IPS-20b (cell line): ENCODE measurements around the gene UBAC1.
"Not testable (repeated sequence)": the region's sequence is repeated elsewhere in the genome, so short reads cannot be mapped to it uniquely, and the experiment has no call there.

ENCODE experiments used
- H3K27ac ChIP-seq: one replicate; pipeline ENCODE4 v1.5.1; 2013; ENCODE audit warnings: low read length
- H3K27me3 ChIP-seq: 2 replicates; pipeline ENCODE4 v1.6.1; 2013; ENCODE audit warnings: mild to moderate bottlenecking, low read length, inconsistent platforms; ENCODE audit not compliant: insufficient read depth
- H3K36me3 ChIP-seq: 2 replicates; pipeline ENCODE4 v1.6.1; 2013; ENCODE audit warnings: low read depth, mild to moderate bottlenecking, inconsistent platforms, low read length, moderate library complexity; ENCODE audit not compliant: insufficient read depth
- H3K4me1 ChIP-seq: 2 replicates; pipeline ENCODE4 v1.6.1; 2013; ENCODE audit warnings: mild to moderate bottlenecking, control low read depth, inconsistent platforms, low read length, moderate library complexity; ENCODE audit not compliant: insufficient read depth
- H3K4me3 ChIP-seq: 2 replicates; pipeline ENCODE4 v1.5.1; 2013; ENCODE audit warnings: mild to moderate bottlenecking, low read length, inconsistent platforms
- H3K9ac ChIP-seq: 2 replicates; pipeline ENCODE4 v1.6.1; 2013; ENCODE audit warnings: low read depth, mild to moderate bottlenecking, inconsistent platforms, low read length, moderate library complexity
- H3K9me3 ChIP-seq: 2 replicates; pipeline ENCODE4 v1.6.1; 2013; ENCODE audit warnings: mild to moderate bottlenecking, low read depth, low read length, inconsistent platforms; ENCODE audit not compliant: insufficient read depth

The UBAC1 gene

DNA sequence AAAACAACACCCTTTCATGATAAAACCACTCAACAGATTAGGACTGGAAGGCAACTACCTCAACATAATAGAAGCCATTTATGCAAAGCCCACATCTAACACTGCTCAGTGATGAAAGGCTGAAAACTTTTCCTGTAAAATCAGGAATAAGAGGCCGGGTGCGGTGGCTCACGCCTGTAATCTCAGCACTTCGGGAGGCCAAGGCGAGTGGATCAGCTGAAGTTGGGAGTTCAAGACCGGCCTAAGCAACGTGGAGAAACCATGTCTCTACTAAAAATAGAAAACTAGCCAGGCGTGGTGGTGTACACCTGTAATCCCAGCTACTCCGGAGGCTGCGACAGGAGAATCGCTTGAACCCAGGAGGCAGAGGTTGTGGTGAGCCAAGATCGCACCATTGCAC is 44.9 kb downstream of the UBAC1 start:
- not testable (repeated sequence) for H3K4me3 ChIP-seq

DNA sequence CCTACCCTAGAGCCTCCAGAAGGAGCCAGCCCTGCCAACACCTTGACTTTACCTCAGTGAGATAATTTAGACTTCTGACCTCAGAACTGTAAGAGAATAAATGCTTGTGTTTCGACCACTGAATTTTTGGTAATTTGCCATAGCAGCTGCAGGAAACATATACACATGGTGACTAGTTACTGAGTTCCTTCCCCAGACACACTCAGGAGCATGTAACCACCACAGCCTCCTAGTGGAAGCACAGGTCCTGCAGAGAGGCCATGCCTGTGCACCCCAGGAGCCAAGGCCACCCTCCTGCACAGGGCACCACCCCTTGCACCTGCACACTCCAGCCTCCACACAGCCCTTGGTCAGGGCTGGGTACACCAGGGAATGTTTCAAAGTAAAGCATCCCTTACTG is 46.3 kb downstream of the UBAC1 start:
- no peak overlapping the region for H3K4me3 ChIP-seq
- H3K36me3 ChIP-seq: peaks cover 66% of the 10 kb centered on the region
- no peaks in the 10 kb centered on the region for H3K27me3 ChIP-seq
- no peaks in the 10 kb centered on the region for H3K4me1 ChIP-seq
- no peak overlapping the region for H3K27ac ChIP-seq
- no peak overlapping the region for H3K9ac ChIP-seq
- peaks cover 68% of the 10 kb centered on the region for H3K9me3 ChIP-seq

More for the DNA sequence above, 44.9 kb downstream of the UBAC1 start:
- H3K9ac ChIP-seq, H3K27me3 ChIP-seq, H3K27ac ChIP-seq, H3K4me1 ChIP-seq: not testable (repeated sequence)
- Histone ChIP-seq H3K36me3 (peaks cover 57% of the 10 kb centered on the region), H3K9me3 (peaks cover 72% of the 10 kb centered on the region)

DNA sequence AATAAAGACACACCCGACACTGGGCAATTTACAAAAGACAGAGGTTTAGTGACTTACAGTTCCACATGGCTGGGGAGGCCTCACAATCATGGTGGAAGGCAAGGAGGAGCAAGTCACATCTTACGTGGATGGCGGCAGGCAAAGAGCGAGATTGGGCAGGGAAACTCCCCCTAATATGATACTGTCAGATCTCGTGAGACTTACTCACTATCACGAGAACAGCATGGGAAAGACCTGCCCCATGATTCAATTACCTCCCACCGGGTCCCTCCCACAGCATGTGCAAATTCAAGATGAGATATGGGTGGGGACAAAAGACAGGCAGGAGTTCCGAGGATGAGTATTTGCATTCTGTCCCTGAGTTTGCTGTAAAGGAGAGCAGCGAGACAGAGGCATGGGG is 49.9 kb downstream of the UBAC1 start:
- peaks cover 12% of the 10 kb centered on the region; the same call in 1 of the 2 replicates for H3K27me3 ChIP-seq
- peaks cover 55% of the 10 kb centered on the region for H3K36me3 ChIP-seq
- not testable (repeated sequence) for H3K27ac ChIP-seq, H3K9ac ChIP-seq, H3K4me3 ChIP-seq, H3K4me1 ChIP-seq
- peaks cover 32% of the 10 kb centered on the region for H3K9me3 ChIP-seq

DNA sequence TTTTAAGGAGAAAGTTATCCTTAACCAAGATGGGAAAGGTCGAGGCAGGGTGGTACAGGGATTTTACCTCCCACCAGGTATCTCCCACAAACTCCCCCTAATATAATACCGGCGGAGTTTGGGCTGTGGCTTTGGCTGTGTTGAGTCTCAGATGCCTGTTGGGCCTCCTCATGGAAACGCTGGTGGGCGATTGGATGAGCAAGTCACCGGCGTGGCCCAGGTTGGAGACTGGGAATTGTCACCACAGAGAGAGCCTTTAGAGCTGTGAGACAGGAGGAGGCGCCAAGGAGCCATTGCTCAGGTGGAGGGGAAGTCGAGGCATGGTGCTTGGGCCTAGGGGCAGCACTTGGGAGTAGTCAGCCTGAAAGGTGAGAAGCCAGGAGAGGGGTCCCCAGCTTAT is 50.4 kb downstream of the UBAC1 start:
- H3K27me3 ChIP-seq: peaks cover 12% of the 10 kb centered on the region; the same call in 1 of the 2 replicates
- 0 out of 2 replicates have a peak, but pooled peaks cover 1% of the 10 kb centered on the region for H3K4me1 ChIP-seq
- H3K9ac ChIP-seq: no peak overlapping the region
- peaks cover 50% of the 10 kb centered on the region for H3K36me3 ChIP-seq
- H3K27ac ChIP-seq: no peak overlapping the region
- peaks cover 27% of the 10 kb centered on the region for H3K9me3 ChIP-seq
- no peak overlapping the region for H3K4me3 ChIP-seq

DNA sequence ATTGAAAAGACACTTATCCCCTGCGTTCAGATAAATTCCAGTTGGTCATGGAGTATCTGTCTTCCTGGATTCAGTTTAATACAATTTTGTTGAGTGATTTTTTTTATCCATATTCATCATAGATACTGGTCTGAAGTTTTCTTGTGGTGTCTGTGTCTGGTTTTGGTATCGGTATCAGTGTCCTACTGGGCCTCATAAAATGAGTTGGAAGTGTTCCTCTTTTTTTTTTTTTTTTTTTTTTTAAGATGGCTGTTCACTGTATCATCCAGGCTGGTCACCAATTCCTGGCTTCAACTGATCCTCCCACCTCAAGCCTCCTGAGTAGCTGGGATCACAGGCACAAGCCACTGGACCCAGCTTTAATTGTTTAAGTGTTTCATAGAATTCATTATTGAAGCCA is 51.0 kb downstream of the UBAC1 start:
- H3K36me3 ChIP-seq: peaks cover 45% of the 10 kb centered on the region
- H3K4me3 ChIP-seq: no peak overlapping the region
- no peak overlapping the region for H3K9ac ChIP-seq
- H3K4me1 ChIP-seq: 0 out of 2 replicates have a peak, but pooled peaks cover 2% of the 10 kb centered on the region
- H3K27ac ChIP-seq: no peak overlapping the region
- H3K9me3 ChIP-seq: peaks cover 22% of the 10 kb centered on the region
- H3K27me3 ChIP-seq: peaks cover 12% of the 10 kb centered on the region; the same call in 1 of the 2 replicates

DNA sequence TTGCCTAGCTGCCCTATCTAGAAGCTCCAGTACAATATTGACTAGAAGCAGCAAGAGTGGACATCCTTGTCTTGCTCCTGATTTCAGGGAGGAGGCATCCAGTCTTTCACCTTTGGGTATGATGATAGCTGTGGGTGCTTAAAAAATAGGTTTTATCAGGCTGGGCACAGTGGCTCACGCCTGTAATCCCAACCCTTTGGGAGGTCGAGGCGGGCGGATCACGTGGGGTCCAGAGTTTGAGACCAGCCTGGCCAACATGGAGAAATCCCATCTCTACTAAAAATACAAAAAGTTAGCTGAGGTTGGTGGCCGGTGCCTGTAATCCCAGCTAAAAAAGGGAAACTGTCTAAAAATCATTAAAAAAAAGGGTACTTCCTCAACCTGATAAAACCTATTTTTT is 51.8 kb downstream of the UBAC1 start:
- Histone ChIP-seq H3K27ac (no peak overlapping the region), H3K9ac (no peak overlapping the region), H3K4me3 (no peak overlapping the region), H3K27me3 (peaks cover 12% of the 10 kb centered on the region; the same call in 1 of the 2 replicates), H3K4me1 (0 out of 2 replicates have a peak, but pooled peaks cover 2% of the 10 kb centered on the region), H3K9me3 (peaks cover 13% of the 10 kb centered on the region), H3K36me3 (peaks cover 42% of the 10 kb centered on the region)

DNA sequence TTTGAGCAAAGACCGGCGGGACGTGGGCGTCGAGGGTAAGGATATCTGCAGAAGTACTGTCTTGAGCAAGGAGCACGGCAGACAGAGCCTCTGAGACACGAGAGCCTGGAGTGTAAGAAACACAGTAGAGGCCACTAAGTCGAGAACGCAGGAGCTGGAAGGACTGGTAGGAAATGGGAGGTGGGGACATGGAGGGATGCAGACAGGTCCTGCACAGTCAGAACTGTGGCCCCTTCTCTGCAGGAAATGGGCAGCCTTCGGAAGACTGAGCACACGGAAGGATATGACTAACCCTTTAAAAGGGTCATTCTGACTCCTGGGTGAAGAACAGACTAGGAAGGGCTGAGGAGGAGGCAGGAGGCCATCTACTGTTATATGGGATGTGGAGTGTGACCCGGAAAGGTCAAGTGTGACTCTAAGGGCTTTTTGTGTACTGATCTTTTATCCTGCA is 52.4 kb downstream of the UBAC1 start:
- H3K4me1 ChIP-seq: peaks cover 5% of the 10 kb centered on the region; the same call in 1 of the 2 replicates
- H3K27ac ChIP-seq: no peak overlapping the region
- peaks cover 37% of the 10 kb centered on the region for H3K36me3 ChIP-seq
- H3K9me3 ChIP-seq: peaks cover 8% of the 10 kb centered on the region
- H3K9ac ChIP-seq: no peak overlapping the region
- peaks cover 12% of the 10 kb centered on the region; the same call in 1 of the 2 replicates for H3K27me3 ChIP-seq
- no peak overlapping the region; the same call in 1 of the 2 replicates for H3K4me3 ChIP-seq

DNA sequence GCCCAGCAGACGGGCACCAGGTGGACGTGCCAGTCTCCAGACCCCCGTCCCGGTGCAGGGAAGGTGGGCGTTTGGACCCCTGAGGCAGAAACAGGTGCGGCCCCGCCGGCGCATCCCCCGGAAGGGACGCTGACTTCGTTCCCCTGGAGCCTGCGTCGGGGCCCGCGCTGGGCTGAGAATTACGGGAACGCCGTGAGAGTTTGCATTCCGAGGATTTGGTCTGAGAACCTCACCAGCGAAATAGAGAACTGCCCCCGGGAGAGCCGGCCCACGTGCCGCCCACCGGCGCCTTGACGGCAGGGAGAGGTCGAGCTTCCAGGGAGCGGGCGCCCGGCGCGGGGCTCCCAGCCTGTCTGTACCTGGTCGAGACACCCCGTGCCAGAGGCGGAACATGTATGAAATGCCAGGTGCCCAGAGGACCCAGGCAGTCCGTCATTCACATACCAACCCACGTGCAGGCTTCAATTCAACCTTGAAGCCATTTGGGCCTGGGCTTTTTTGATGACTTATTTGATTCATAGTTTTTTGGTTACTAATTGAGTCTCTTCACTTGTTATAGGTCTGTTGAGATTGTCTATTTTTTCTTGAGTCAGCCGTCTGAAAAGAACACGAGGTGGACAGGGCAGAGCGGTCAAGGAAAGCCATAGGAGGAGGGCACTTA is 53.0 kb downstream of the UBAC1 start:
- Histone ChIP-seq H3K36me3 (peaks cover 31% of the 10 kb centered on the region), H3K4me3 (peak overlapping the region; percentile 74), H3K27ac (no peak overlapping the region), H3K9ac (peak overlapping the region; percentile 45; the same call in 1 of the 2 replicates), H3K4me1 (peaks cover 10% of the 10 kb centered on the region; the same call in 1 of the 2 replicates), H3K27me3 (peaks cover 12% of the 10 kb centered on the region; the same call in 1 of the 2 replicates), H3K9me3 (peaks cover 2% of the 10 kb centered on the region)

DNA sequence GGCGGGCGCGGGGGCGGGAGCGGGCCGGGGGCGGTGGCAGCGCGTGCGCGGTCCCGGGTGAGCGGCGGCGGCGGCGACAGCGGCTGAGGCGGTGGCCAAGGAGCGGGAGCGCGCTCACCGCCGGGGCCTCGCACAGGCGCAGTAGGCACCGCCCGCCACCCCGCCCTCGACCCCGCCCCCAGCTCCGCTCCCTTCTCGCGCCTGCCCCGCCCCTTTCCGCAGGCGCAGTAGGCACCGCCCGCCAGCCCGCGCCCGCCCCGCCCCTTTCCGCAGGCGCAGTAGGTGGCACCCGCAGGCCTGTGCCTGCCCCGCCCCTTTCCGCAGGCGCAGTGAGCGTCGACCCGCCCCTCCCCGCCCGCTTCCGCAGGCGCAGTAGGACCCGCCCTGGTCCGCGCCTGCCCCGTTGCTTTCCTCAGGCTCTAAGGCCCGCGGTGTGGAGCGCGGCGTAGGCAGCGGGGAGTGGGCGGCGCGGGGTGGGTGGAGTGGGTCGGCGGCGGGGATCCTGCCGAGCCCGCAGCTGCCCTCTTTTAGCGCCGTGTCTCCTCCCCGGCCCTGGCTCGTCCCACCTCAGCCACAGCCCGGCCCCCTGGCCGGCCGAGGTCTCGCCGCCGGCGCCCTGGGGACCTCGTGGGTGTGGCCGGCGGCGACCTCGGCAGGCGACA is 53.6 kb downstream of the UBAC1 start, which contains the start of gene CAMSAP1:
TSS of gene CAMSAP1 (minus strand) at position 116 of the 662 bp plus-strand sequence. CDS start 387 bp downstream, outside the sequence.
- H3K27me3 ChIP-seq: peaks cover 12% of the 10 kb centered on the region; the same call in 1 of the 2 replicates
- H3K4me1 ChIP-seq: peaks cover 13% of the 10 kb centered on the region; the same call in 1 of the 2 replicates
- H3K4me3 ChIP-seq: peak within 1 kb of the TSS; percentile 95
- H3K9me3 ChIP-seq: no peaks in the 10 kb centered on the region
- no peak within 1 kb of the TSS for H3K27ac ChIP-seq
- peak within 1 kb of the TSS; percentile 85; the same call in 1 of the 2 replicates for H3K9ac ChIP-seq
- peaks cover 30% of the 10 kb centered on the region for H3K36me3 ChIP-seq

DNA sequence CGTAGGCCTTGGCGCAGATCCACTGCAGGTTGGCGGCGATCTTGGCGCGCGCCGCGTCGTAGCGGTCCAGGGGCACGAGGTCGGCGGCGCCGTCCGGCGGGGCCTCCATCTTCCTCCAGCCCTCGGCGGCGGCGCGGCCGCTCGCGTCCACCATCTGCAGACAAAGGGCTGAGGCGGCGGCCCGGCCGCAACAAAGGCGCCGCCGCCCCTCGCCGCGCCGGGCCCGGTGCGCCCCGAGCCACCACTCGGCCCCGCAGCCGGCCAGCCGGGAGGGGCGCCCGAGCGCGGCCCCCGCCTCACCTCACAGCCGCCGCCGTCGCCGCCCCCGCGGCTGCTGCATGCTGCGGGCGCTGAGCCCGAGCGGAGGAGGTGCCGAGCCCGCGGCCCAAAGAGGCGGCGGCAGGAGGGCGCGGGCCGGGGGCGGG is 54.2 kb downstream of the UBAC1 start:
- H3K27me3 ChIP-seq: peaks cover 12% of the 10 kb centered on the region; the same call in 1 of the 2 replicates
- H3K4me1 ChIP-seq: peaks cover 13% of the 10 kb centered on the region; the same call in 1 of the 2 replicates
- H3K27ac ChIP-seq: no peak overlapping the region
- peak overlapping the region; percentile 48; the same call in 1 of the 2 replicates for H3K4me3 ChIP-seq
- H3K9ac ChIP-seq: no peak overlapping the region
- peaks cover 30% of the 10 kb centered on the region for H3K36me3 ChIP-seq
- H3K9me3 ChIP-seq: no peaks in the 10 kb centered on the region

DNA sequence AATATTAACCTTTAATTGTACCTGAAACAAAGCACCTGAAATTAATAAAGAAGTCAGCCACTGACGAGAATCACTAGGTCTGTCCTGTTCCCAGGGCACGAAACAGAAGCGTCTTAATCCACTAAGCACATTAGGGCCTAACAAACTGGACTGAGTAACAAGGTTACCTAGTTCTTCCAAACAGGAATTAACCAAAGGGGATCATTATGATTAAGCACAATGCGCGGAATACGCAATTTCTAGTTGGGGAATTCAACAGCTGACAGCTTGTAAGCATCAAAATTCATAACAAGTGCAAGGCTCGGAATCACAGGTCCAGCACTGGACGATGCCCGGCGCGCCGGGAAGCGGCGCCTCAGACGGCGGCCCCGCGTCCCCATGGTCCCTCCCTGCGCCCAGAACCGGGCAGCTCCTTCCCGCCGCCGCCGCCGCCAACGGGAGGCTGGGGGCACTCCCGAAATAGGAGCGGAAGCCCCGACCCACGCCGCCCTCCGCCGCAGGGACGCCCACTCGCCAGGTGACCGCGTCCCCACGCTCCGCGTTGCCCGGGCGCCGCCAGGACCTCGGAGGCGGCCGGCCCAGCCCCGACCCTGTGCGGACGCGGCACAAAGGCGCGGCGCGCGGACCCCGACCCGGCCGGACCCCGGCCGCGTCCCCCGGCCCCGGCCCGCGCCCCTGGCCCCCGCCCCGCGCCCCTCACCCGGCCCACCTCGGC is 54.7 kb downstream of the UBAC1 start:
- Histone ChIP-seq H3K27ac (no peak overlapping the region), H3K27me3 (peaks cover 12% of the 10 kb centered on the region; the same call in 1 of the 2 replicates), H3K4me3 (peak overlapping the region; percentile 95), H3K36me3 (peaks cover 27% of the 10 kb centered on the region), H3K9me3 (no peaks in the 10 kb centered on the region), H3K9ac (peak overlapping the region; percentile 85; the same call in 1 of the 2 replicates), H3K4me1 (peaks cover 13% of the 10 kb centered on the region; the same call in 1 of the 2 replicates)
